ENCODE data around the gene CENPVL3.
"Not testable (repeated sequence)": the region's sequence is repeated elsewhere in the genome, so short reads cannot be mapped to it uniquely, and the experiment has no call there.

CENPVL3 gene

GRCh38 chrX:51618241-51619155 is at the start of gene CENPVL3:
Gene CENPVL3 (minus strand): TSS chrX:51618912. CDS start chrX:51618873, 39 bp downstream.
- DNase-seq, result peak in 1 of 2 donors; percentile 15

GRCh38 chrX:51665981-51666380 is 47.3 kb upstream of the CENPVL3 start:
- no peak for DNase-seq

- DNase-seq, result no peak
Measured at GRCh38 chrX:51643377-51643776, 24.7 kb upstream of the CENPVL3 start.

GRCh38 chrX:51641421-51642021 is 22.8 kb upstream of the CENPVL3 start:
- no peak for DNase-seq

GRCh38 chrX:51636511-51636910 is 17.8 kb upstream of the CENPVL3 start:
- not testable (repeated sequence) for DNase-seq

- no peak for DNase-seq
Measured at GRCh38 chrX:51614353-51615012, 4.2 kb downstream of the CENPVL3 start.

GRCh38 chrX:51608766-51609165 is 9.9 kb downstream of the CENPVL3 start:
- DNase-seq, result no peak

GRCh38 chrX:51608126-51608525 is 10.6 kb downstream of the CENPVL3 start:
- DNase-seq, result no peak

GRCh38 chrX:51606446-51606845 is 12.3 kb downstream of the CENPVL3 start:
- no peak for DNase-seq

GRCh38 chrX:51598899-51599298 is 19.8 kb downstream of the CENPVL3 start:
- DNase-seq, result no peak

- no peak for DNase-seq
Measured at GRCh38 chrX:51571874-51572273, 46.8 kb downstream of the CENPVL3 start.

- no peak for DNase-seq
Measured at GRCh38 chrX:51569561-51569960, 49.2 kb downstream of the CENPVL3 start.

GRCh38 chrX:51568586-51568985 is 50.1 kb downstream of the CENPVL3 start:
- DNase-seq, result no peak

Measured in stimulated activated CD4-positive, alpha-beta T cell treated with anti-CD3 and anti-CD28 coated beads, Interleukin-2, amount 100 ng/mL, for 24 hours (primary cell).